ENCODE measurements around the gene CLINT1. TPM values are rescaled to one million over a fixed set of nuclear protein-coding genes. Genes with fewer than 3 reads are reported as not detected.
A peak's percentile ranks its signal among the peaks of the same experiment; 100 is the strongest.

Gene CLINT1
- total and polyA plus RNA-seq, 4 experiments from 2014 or later: 70.5 to 88.2 (median 77.4) TPM

GRCh38 chr5:157845914-157846598, 12.9 kb downstream of the CLINT1 start:
- Histone ChIP-seq H3K27ac (ENCODE audit: low read depth, low read length) (no peak overlapping the region), H3K4me3 (ENCODE audit: low read length in 2 of 2) (no peak overlapping the region), H3K27me3 (ENCODE audit: insufficient read depth, low read length) (no peaks in the 10 kb centered on the region), H3K4me1 (ENCODE audit: insufficient read depth, low read length) (peaks cover 7% of the 10 kb centered on the region), H3K36me3 (ENCODE audit: insufficient read depth, low read length) (no peaks in the 10 kb centered on the region), H3K9me3 (ENCODE audit: control insufficient read depth in 1 of 2, low read length in 2 of 2) (no peaks in the 10 kb centered on the region)
- H3K27ac Mint-ChIP-seq: peak overlapping the region in 1 of 7 donors; percentile 56
- intact Hi-C loops (cut with micrococcal nuclease): no loop called here
- peaks cover 25 to 28% of the 10 kb centered on the region in 2 donors for H3K36me3 Mint-ChIP-seq
- no peaks in the 10 kb centered on the region for H3K9me3 Mint-ChIP-seq
- no peak for DNase-seq
- POLR2A ChIA-PET (ENCODE audit: partially characterized antibody): interaction anchor here (1.4 kb wide), 1 partner anchor 13 kb away, joined by 4 read pairs; the partner anchor contains the start of gene CLINT1
- CTCF ChIA-PET (ENCODE audit: partially characterized antibody): interaction anchor here (0.6 to 1.5 kb wide), 5 partner anchors 28 to 273 kb away, joined by 3 read pairs; no protein-coding TSS in a partner anchor
- H3K4me1 Mint-ChIP-seq: peaks cover 25 to 42% (median 29%) of the 10 kb centered on the region in 4 donors
- H3K27me3 Mint-ChIP-seq: no peaks in the 10 kb centered on the region
- H3K4me3 Mint-ChIP-seq: no peak overlapping the region

GRCh38 chr5:157842787-157843186, 16.2 kb downstream of the CLINT1 start:
- no peak for DNase-seq
- Histone ChIP-seq H3K9me3 (ENCODE audit: control insufficient read depth in 1 of 2, low read length in 2 of 2) (no peaks in the 10 kb centered on the region), H3K36me3 (ENCODE audit: insufficient read depth, low read length) (no peaks in the 10 kb centered on the region), H3K4me3 (ENCODE audit: low read length in 2 of 2) (no peak overlapping the region), H3K27ac (ENCODE audit: low read depth, low read length) (no peak overlapping the region), H3K4me1 (ENCODE audit: insufficient read depth, low read length) (peaks cover 7% of the 10 kb centered on the region), H3K27me3 (ENCODE audit: insufficient read depth, low read length) (no peaks in the 10 kb centered on the region)
- peaks cover 26% of the 10 kb centered on the region in 2 donors for H3K36me3 Mint-ChIP-seq
- no peak overlapping the region for H3K27ac Mint-ChIP-seq
- intact Hi-C loops (cut with micrococcal nuclease): no loop called here
- no peaks in the 10 kb centered on the region for H3K27me3 Mint-ChIP-seq
- H3K4me1 Mint-ChIP-seq: peaks cover 23 to 32% (median 27%) of the 10 kb centered on the region in 4 donors
- no peaks in the 10 kb centered on the region for H3K9me3 Mint-ChIP-seq
- POLR2A ChIA-PET (ENCODE audit: partially characterized antibody): no interaction called here
- H3K4me3 Mint-ChIP-seq: no peak overlapping the region
- CTCF ChIA-PET (ENCODE audit: partially characterized antibody): interaction anchor here (0.9 kb wide), 1 partner anchor 12 kb away, joined by 3 read pairs; no protein-coding TSS in a partner anchor

GRCh38 chr5:157842185-157842584, 16.8 kb downstream of the CLINT1 start:
- Mint-ChIP-seq H3K4me3 (no peak overlapping the region), H3K36me3 (peaks cover 21 to 22% of the 10 kb centered on the region in 2 donors), H3K27me3 (no peaks in the 10 kb centered on the region), H3K9me3 (no peaks in the 10 kb centered on the region), H3K4me1 (peaks cover 23 to 29% (median 26%) of the 10 kb centered on the region in 4 donors), H3K27ac (no peak overlapping the region)
- ChIA-PET CTCF (ENCODE audit: partially characterized antibody) (interaction anchor here (0.9 kb wide), 1 partner anchor 11 kb away, joined by 3 read pairs; no protein-coding TSS in a partner anchor), POLR2A (ENCODE audit: partially characterized antibody) (no interaction called here)
- H3K4me3 ChIP-seq (ENCODE audit: low read length in 2 of 2): no peak overlapping the region
- no peaks in the 10 kb centered on the region for H3K36me3 ChIP-seq (ENCODE audit: insufficient read depth, low read length)
- intact Hi-C loops (cut with micrococcal nuclease): no loop called here
- no peaks in the 10 kb centered on the region for H3K9me3 ChIP-seq (ENCODE audit: control insufficient read depth in 1 of 2, low read length in 2 of 2)
- no peak for DNase-seq
- no peaks in the 10 kb centered on the region for H3K27me3 ChIP-seq (ENCODE audit: insufficient read depth, low read length)
- H3K27ac ChIP-seq (ENCODE audit: low read depth, low read length): no peak overlapping the region
- H3K4me1 ChIP-seq (ENCODE audit: insufficient read depth, low read length): peaks cover 7% of the 10 kb centered on the region

GRCh38 chr5:157839157-157839795, 19.7 kb downstream of the CLINT1 start:
- DNase-seq: no peak
- Mint-ChIP-seq H3K4me1 (peaks cover 27 to 30% (median 29%) of the 10 kb centered on the region in 4 donors), H3K4me3 (no peak overlapping the region), H3K27me3 (no peaks in the 10 kb centered on the region), H3K36me3 (peaks cover 9 to 17% of the 10 kb centered on the region in 2 donors), H3K9me3 (no peaks in the 10 kb centered on the region), H3K27ac (no peak overlapping the region)
- Histone ChIP-seq H3K27ac (ENCODE audit: low read depth, low read length) (no peak overlapping the region), H3K27me3 (ENCODE audit: insufficient read depth, low read length) (no peaks in the 10 kb centered on the region), H3K36me3 (ENCODE audit: insufficient read depth, low read length) (no peaks in the 10 kb centered on the region), H3K9me3 (ENCODE audit: control insufficient read depth in 1 of 2, low read length in 2 of 2) (no peaks in the 10 kb centered on the region), H3K4me3 (ENCODE audit: low read length in 2 of 2) (no peak overlapping the region), H3K4me1 (ENCODE audit: insufficient read depth, low read length) (peaks cover 2% of the 10 kb centered on the region)
- intact Hi-C loops (cut with micrococcal nuclease): no loop called here
- ChIA-PET CTCF (ENCODE audit: partially characterized antibody) (no interaction called here), POLR2A (ENCODE audit: partially characterized antibody) (no interaction called here)

- Histone ChIP-seq H3K27me3 (ENCODE audit: insufficient read depth, low read length) (no peaks in the 10 kb centered on the region), H3K4me1 (ENCODE audit: insufficient read depth, low read length) (no peaks in the 10 kb centered on the region), H3K27ac (ENCODE audit: low read depth, low read length) (no peak overlapping the region), H3K36me3 (ENCODE audit: insufficient read depth, low read length) (no peaks in the 10 kb centered on the region), H3K4me3 (ENCODE audit: low read length in 2 of 2) (no peak overlapping the region), H3K9me3 (ENCODE audit: control insufficient read depth in 1 of 2, low read length in 2 of 2) (no peaks in the 10 kb centered on the region)
- Mint-ChIP-seq H3K27ac (peak overlapping the region in 4 of 7 donors; percentile 24 to 74 (median 30)), H3K4me3 (no peak overlapping the region), H3K27me3 (no peaks in the 10 kb centered on the region), H3K9me3 (no peaks in the 10 kb centered on the region), H3K4me1 (peaks cover 29 to 50% (median 37%) of the 10 kb centered on the region in 4 donors), H3K36me3 (peaks cover 11 to 23% of the 10 kb centered on the region in 2 donors)
- intact Hi-C loops (cut with micrococcal nuclease): no loop called here
- ChIA-PET POLR2A (ENCODE audit: partially characterized antibody) (no interaction called here), CTCF (ENCODE audit: partially characterized antibody) (interaction anchor here (1.3 to 1.7 kb wide), 2 partner anchors 9 to 93 kb away, joined by 3 to 4 read pairs; partner anchors contain the start of gene LSM11)
- DNase-seq: no peak
These were observed 22.7 kb downstream of the CLINT1 start for GRCh38 chr5:157836121-157836753.

GRCh38 chr5:157835041-157835440, 23.9 kb downstream of the CLINT1 start:
- ChIA-PET CTCF (ENCODE audit: partially characterized antibody) (interaction anchor here (0.9 to 1.7 kb wide), 3 partner anchors 8 to 92 kb away, joined by 3 to 4 read pairs (median 3); partner anchors contain the start of gene LSM11), POLR2A (ENCODE audit: partially characterized antibody) (no interaction called here)
- Mint-ChIP-seq H3K36me3 (peaks cover 7 to 19% of the 10 kb centered on the region in 2 donors), H3K27ac (no peak overlapping the region), H3K4me3 (no peak overlapping the region), H3K27me3 (no peaks in the 10 kb centered on the region), H3K4me1 (peaks cover 27 to 47% (median 37%) of the 10 kb centered on the region in 4 donors), H3K9me3 (no peaks in the 10 kb centered on the region)
- Histone ChIP-seq H3K27ac (ENCODE audit: low read depth, low read length) (no peak overlapping the region), H3K4me3 (ENCODE audit: low read length in 2 of 2) (no peak overlapping the region), H3K27me3 (ENCODE audit: insufficient read depth, low read length) (no peaks in the 10 kb centered on the region), H3K36me3 (ENCODE audit: insufficient read depth, low read length) (no peaks in the 10 kb centered on the region), H3K9me3 (ENCODE audit: control insufficient read depth in 1 of 2, low read length in 2 of 2) (no peaks in the 10 kb centered on the region), H3K4me1 (ENCODE audit: insufficient read depth, low read length) (no peaks in the 10 kb centered on the region)
- no peak for DNase-seq
- intact Hi-C loops (cut with micrococcal nuclease): no loop called here

Data from CD4-positive, alpha-beta memory T cell (primary cell).